Thoracic aorta (tissue), 2 donors: Measurements from ENCODE around the gene HPSE2. TPM values are rescaled to one million over a fixed set of nuclear protein-coding genes. Genes with fewer than 3 reads are reported as not detected.

Experiments
- ATAC-seq: fragments of 150-250 bp; one replicate; pipeline ENCODE4 v1.8.0; 2017; ENCODE audit warnings: low read depth; ENCODE audit not compliant: insufficient number of reproducible peaks, low FRiP score
- DNase-seq: peaks from one replicate; pipeline ENCODE4 v3.0.0-alpha.2; 2020; ENCODE audit warnings: low spot score
- H3K27ac ChIP-seq, 2 donors: fragments of 200-600 bp; sonication (generic); 1 replicate in 1 of 2; 2 replicates in 1 of 2; pipeline ENCODE4 v1.5.1; 2016; ENCODE audit warnings: mild to moderate bottlenecking in 2 of 2, moderate library complexity in 2 of 2
- H3K27me3 ChIP-seq: fragments of 200-600 bp; sonication (generic); replicated peaks from 2 replicates; pipeline ENCODE4 v1.6.0; 2016; ENCODE audit warnings: mild to moderate bottlenecking; ENCODE audit not compliant: insufficient read depth
- H3K36me3 ChIP-seq: fragments of 200-600 bp; sonication (generic); one replicate; pipeline ENCODE4 v1.5.1; 2016
- H3K4me1 ChIP-seq, 2 donors: fragments of 200-600 bp; sonication (generic); 1 replicate in 1 of 2; 2 replicates in 1 of 2; pipeline versions ENCODE4 v1.5.1 to v1.6.0; 2016; ENCODE audit warnings: low read depth in 2 of 2, mild to moderate bottlenecking in 1 of 2; ENCODE audit not compliant: control insufficient read depth in 1 of 2
- H3K4me3 ChIP-seq: fragments of 200-600 bp; sonication (generic); 2 replicates; pipeline ENCODE4 v1.5.1; 2016; ENCODE audit warnings: mild to moderate bottlenecking
- H3K9me3 ChIP-seq: fragments of 200-600 bp; sonication (generic); 2 replicates; pipeline ENCODE4 v1.5.1; 2016
- total RNA-seq, 2 donors: library from RNA; depleted of rRNA; stranded (reverse); fragments of >200 nt; gene quantifications; one replicate each; pipeline versions ENCODE4 v1.1.0 to v1.2.3, GENCODE V29; 2016
- TF ChIP-seq, protein P1 (sequence below): fragments of 200-600 bp; sonication (generic); IDR thresholded peaks from one replicate; pipeline ENCODE4 v1.5.1; 2019; ENCODE audit warnings: antibody characterized with exemption

Gene HPSE2
- total RNA-seq, 2 donors from 2014 or later = 1.1 to 1.8 TPM

DNA sequence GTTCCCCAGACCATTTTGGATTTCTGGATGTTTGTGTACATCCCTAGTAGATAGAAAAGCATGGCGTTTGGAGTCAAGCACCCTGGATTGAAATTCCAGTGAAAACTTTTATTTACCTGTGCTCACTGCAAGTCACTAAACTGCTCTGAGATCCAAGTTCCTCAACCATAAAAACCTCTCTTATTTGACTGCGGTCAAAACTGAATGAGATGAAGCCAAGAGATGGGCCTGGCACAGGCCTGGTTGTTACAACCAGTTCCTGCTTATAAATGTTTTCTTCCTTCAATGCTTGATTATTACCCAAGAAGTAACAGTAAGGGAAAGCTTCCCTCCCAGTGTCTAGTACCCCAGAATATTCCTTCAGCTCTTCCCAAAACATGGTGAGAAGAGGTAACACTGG, 718.0 kb downstream of the HPSE2 start:
- ATAC-seq (no peak), DNase-seq (no peak)
- TF ChIP-seq, protein P1, sequence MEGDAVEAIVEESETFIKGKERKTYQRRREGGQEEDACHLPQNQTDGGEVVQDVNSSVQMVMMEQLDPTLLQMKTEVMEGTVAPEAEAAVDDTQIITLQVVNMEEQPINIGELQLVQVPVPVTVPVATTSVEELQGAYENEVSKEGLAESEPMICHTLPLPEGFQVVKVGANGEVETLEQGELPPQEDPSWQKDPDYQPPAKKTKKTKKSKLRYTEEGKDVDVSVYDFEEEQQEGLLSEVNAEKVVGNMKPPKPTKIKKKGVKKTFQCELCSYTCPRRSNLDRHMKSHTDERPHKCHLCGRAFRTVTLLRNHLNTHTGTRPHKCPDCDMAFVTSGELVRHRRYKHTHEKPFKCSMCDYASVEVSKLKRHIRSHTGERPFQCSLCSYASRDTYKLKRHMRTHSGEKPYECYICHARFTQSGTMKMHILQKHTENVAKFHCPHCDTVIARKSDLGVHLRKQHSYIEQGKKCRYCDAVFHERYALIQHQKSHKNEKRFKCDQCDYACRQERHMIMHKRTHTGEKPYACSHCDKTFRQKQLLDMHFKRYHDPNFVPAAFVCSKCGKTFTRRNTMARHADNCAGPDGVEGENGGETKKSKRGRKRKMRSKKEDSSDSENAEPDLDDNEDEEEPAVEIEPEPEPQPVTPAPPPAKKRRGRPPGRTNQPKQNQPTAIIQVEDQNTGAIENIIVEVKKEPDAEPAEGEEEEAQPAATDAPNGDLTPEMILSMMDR = no peak
- H3K27ac ChIP-seq = no peak overlapping the region
- H3K9me3 ChIP-seq = no peaks in the 10 kb centered on the region
- H3K27me3 ChIP-seq = no peaks in the 10 kb centered on the region
- no peaks in the 10 kb centered on the region for H3K36me3 ChIP-seq
- H3K4me1 ChIP-seq = no peaks in the 10 kb centered on the region
- H3K4me3 ChIP-seq = no peak overlapping the region

GRCh38 chr10:98516352-98516751, 719.3 kb downstream of the HPSE2 start:
- Histone ChIP-seq H3K9me3 (no peaks in the 10 kb centered on the region), H3K36me3 (no peaks in the 10 kb centered on the region), H3K27me3 (no peaks in the 10 kb centered on the region), H3K4me3 (no peak overlapping the region), H3K4me1 (no peaks in the 10 kb centered on the region), H3K27ac (no peak overlapping the region)
- DNase-seq (no peak), ATAC-seq (no peak)
- TF ChIP-seq, protein P1 = no peak

DNA sequence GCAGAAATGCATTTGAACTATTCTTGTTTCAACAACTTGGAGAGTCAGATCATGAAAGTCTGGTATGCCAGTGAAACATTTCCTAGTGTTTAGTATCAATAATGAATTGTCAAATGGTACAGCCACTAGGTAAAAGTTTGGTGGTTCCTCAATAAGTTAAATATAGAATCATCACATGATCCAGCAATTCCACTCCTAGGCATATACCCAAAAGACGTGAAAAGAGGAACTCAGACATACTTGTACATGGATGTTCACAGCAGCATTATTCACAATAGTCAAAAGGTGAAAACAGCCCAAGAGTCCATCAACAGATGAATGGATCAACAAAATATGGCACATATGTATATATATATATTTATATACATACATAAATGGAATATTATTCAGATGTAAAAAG, 721.9 kb downstream of the HPSE2 start:
- Histone ChIP-seq H3K27ac (no peak overlapping the region), H3K36me3 (no peaks in the 10 kb centered on the region), H3K4me3 (no peak overlapping the region), H3K9me3 (no peaks in the 10 kb centered on the region), H3K4me1 (no peaks in the 10 kb centered on the region), H3K27me3 (no peaks in the 10 kb centered on the region)
- TF ChIP-seq, protein P1 = no peak
- ATAC-seq (no peak), DNase-seq (no peak)

- H3K27ac ChIP-seq = no peak overlapping the region
- no peaks in the 10 kb centered on the region for H3K4me1 ChIP-seq
- no peaks in the 10 kb centered on the region for H3K27me3 ChIP-seq
- DNase-seq = no peak
- TF ChIP-seq, protein P1 = no peak
- no peaks in the 10 kb centered on the region for H3K36me3 ChIP-seq
- no peaks in the 10 kb centered on the region for H3K9me3 ChIP-seq
- no peak overlapping the region for H3K4me3 ChIP-seq
- ATAC-seq = no peak
Observed at GRCh38 chr10:98511876-98512275, 723.8 kb downstream of the HPSE2 start.

- ATAC-seq (no peak), DNase-seq (no peak)
- H3K4me1 ChIP-seq = no peaks in the 10 kb centered on the region
- H3K4me3 ChIP-seq = no peak overlapping the region
- no peaks in the 10 kb centered on the region for H3K9me3 ChIP-seq
- TF ChIP-seq, protein P1 = no peak
- H3K27ac ChIP-seq = no peak overlapping the region
- no peaks in the 10 kb centered on the region for H3K27me3 ChIP-seq
- no peaks in the 10 kb centered on the region for H3K36me3 ChIP-seq
Observed at GRCh38 chr10:98510412-98510995, 725.1 kb downstream of the HPSE2 start.
